Lung (tissue), 12 donors: ENCODE data around the gene TMEM254. TPM values are rescaled to one million over a fixed set of nuclear protein-coding genes. Genes with fewer than 3 reads are reported as not detected.

Experiments
- ATAC-seq: fragments of 200-7000 bp; cut with Tn5 transposase; one replicate; pipeline ENCODE4 v1.9.1; 2020; ENCODE audit warnings: moderate number of reproducible peaks; ENCODE audit not compliant: insufficient read depth, low FRiP score
- DNase-seq, 3 donors: peaks; one replicate each; pipeline ENCODE4 v3.0.0-alpha.2; 2013 to 2017
- H3K27ac ChIP-seq, 2 donors: one replicate each; pipeline ENCODE4 v1.5.1; 2013; ENCODE audit warnings: mild to moderate bottlenecking in 2 of 2, moderate library complexity in 2 of 2, control low read depth in 1 of 2, inconsistent platforms in 1 of 2, low read depth in 1 of 2, low read length in 1 of 2
- H3K27me3 ChIP-seq, 3 donors: one replicate each; pipeline ENCODE4 v1.5.1; 2013; ENCODE audit warnings: low read length in 2 of 3; ENCODE audit not compliant: control insufficient read depth in 3 of 3, insufficient read depth in 3 of 3
- H3K36me3 ChIP-seq, 4 donors: one replicate each; pipeline ENCODE4 v1.5.1; 2013; ENCODE audit warnings: low read length in 4 of 4, mild to moderate bottlenecking in 1 of 4, moderate library complexity in 1 of 4; ENCODE audit not compliant: control insufficient read depth in 4 of 4, insufficient read depth in 4 of 4
- H3K4me1 ChIP-seq, 5 donors: one replicate each; pipeline ENCODE4 v1.5.1; 2013; ENCODE audit warnings: low read length in 5 of 5, mild to moderate bottlenecking in 2 of 5, moderate library complexity in 1 of 5; ENCODE audit not compliant: control insufficient read depth in 5 of 5, insufficient read depth in 5 of 5
- H3K4me3 ChIP-seq: one replicate; pipeline ENCODE4 v1.5.1; 2013; ENCODE audit warnings: mild to moderate bottlenecking, control low read depth, moderate library complexity
- H3K9ac ChIP-seq, 2 donors: one replicate each; pipeline ENCODE4 v1.5.1; 2013; ENCODE audit warnings: low read length in 2 of 2, control low read depth in 1 of 2; ENCODE audit not compliant: insufficient read depth in 1 of 2
- H3K9me3 ChIP-seq, 4 donors: one replicate each; pipeline ENCODE4 v1.5.1; 2013; ENCODE audit warnings: low read length in 3 of 4, mild to moderate bottlenecking in 1 of 4, moderate library complexity in 1 of 4; ENCODE audit not compliant: control insufficient read depth in 4 of 4, insufficient read depth in 3 of 4
- CTCF ChIP-seq: IDR thresholded peaks from 2 replicates; pipeline ENCODE4 v1.5.1; 2012; ENCODE audit warnings: mild to moderate bottlenecking; ENCODE audit errors: control extremely low read depth, extremely low read depth
- WGBS, 2 donors: extraction: QIAGEN DNeasy Blood & Tissue Kit; methylation state at CpG; one replicate each; pipeline ENCODE4 v1.1.7; 2013; 5-methylcytosine and 5-hydroxymethylcytosine counted together
- polyA plus RNA-seq, 2 donors: library from polyadenylated mRNA; stranded (reverse); fragments of 200-250 nt; gene quantifications; one replicate each; pipeline ENCODE4 v1.2.1, GENCODE V29; 2013
- total RNA-seq, 2 donors: library from RNA; depleted of rRNA in 1 of 2; stranded (reverse); fragments of >200 nt in 1 of 2; gene quantifications; one replicate each; pipeline ENCODE4 v1.2.1, GENCODE V29; 2014 to 2021
- donor health status: control.
- donor health status: control.
- donor health status: Bipolar disorder and iron deficiency.
- donor health status: healthy.
- donor health status: DM: yes; HTN: yes; CAD: no.

The TMEM254 gene
- total and polyA plus RNA-seq, 4 donors = 14.0 to 25.8 (median 18.6) TPM

DNA sequence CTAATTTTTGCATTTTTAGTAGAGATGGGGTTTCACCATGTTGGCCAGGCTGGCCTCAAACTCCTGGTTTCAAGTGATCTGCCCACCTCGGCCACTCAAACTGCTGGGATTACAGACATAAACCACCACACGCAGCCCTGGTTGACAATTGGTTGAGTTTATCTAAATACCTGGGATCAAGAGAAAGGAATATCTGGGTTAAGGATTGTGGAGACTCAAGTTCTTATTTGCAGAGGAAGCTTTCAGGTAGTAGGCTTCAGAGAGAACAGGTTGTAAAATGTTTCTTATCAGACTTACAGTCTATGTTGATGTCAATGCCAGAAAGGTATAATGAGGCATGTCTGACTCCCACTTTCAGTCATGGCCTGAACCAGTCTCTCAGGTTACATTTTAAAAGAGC lies 5.9 kb upstream of the TMEM254 start:
- 89 to 96% methylated on average over 2 of the region's 2 CpGs for WGBS, 2 donors
- Histone ChIP-seq H3K4me1 (no peaks in the 10 kb centered on the region), H3K9ac (no peak overlapping the region), H3K36me3 (peaks cover 0 to 2% (median 0%) of the 10 kb centered on the region in 4 donors), H3K27ac (no peak overlapping the region), H3K4me3 (no peak overlapping the region), H3K9me3 (no peaks in the 10 kb centered on the region), H3K27me3 (no peaks in the 10 kb centered on the region)
- DNase-seq = no peak
- no peak for ATAC-seq
- TF ChIP-seq CTCF = no peak

DNA sequence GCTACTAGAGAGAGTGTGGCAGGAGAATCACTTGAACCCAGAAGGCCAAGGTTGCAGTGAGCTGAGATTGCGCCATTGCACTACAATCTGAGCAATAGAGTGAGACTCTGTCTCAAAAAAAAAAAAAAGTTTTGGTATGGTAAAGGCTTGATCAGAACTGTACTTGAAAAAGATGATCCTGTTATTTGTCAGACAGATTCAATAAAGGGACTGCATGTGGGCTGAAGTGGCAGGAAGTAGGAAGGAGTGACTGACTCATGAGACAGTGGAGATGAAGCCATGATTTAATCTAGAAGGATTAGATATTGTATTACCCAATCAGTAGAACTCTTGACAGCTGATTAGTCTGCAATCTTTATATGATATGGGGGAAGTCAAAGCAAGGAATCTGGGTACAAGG lies 2.7 kb upstream of the TMEM254 start:
- Histone ChIP-seq H3K27ac (no peak overlapping the region), H3K4me1 (peaks cover 0 to 16% (median 2%) of the 10 kb centered on the region in 5 donors)
- 95 to 97% methylated on average over 1 of the region's 1 CpG for WGBS, 2 donors

GRCh38 chr10:80077869-80078447 lies 507 bp upstream of the TMEM254 start:
- no peaks in the 10 kb centered on the region for H3K27me3 ChIP-seq
- H3K9ac ChIP-seq = peak overlapping the region; percentile 80 to 95
- H3K36me3 ChIP-seq = peaks cover 0 to 4% (median 0%) of the 10 kb centered on the region in 4 donors
- H3K9me3 ChIP-seq = no peaks in the 10 kb centered on the region
- peak overlapping the region; percentile 82 for H3K4me3 ChIP-seq
- DNase-seq (peak in 1 of 3 donors; percentile 5), ATAC-seq (no peak)
- peaks cover 0 to 16% (median 2%) of the 10 kb centered on the region in 5 donors for H3K4me1 ChIP-seq
- TF ChIP-seq CTCF = no peak
- 40 to 41% methylated on average over 14 of the region's 14 CpGs for WGBS, 2 donors
- H3K27ac ChIP-seq = peak overlapping the region; percentile 97 to 99

More for the DNA sequence above, 2.7 kb upstream of the TMEM254 start:
- ATAC-seq (no peak), DNase-seq (no peak)
- Histone ChIP-seq H3K36me3 (peaks cover 0 to 2% (median 0%) of the 10 kb centered on the region in 4 donors), H3K9ac (no peak overlapping the region), H3K27me3 (no peaks in the 10 kb centered on the region), H3K9me3 (no peaks in the 10 kb centered on the region), H3K4me3 (no peak overlapping the region)
- no peak for TF ChIP-seq CTCF

DNA sequence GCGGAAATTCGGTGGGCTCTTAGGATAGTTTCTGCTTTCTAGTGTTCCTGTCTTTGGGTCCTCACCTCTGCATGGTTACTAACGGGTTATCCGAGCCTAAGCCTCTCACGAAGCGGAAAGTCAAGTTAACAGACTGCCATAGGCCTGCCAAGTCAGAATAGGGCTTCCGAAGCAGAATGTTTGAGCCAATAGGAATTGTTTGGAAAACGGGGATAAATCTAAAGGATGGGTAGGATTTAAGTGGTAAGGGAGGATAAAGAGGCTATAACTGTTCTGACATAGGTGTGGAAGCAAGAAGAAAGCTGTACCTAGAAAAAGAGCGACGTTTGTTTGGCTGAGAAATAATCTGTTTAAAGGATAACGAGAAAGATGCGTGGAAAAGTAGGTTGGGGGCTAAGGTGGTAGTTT lies 851 bp downstream of the TMEM254 start:
- H3K36me3 ChIP-seq = peaks cover 0 to 9% (median 0%) of the 10 kb centered on the region in 4 donors
- 3 to 4% methylated on average over 12 of the region's 12 CpGs for WGBS, 2 donors
- ATAC-seq (no peak), DNase-seq (no peak)
- H3K4me3 ChIP-seq = peak overlapping the region; percentile 82
- peak overlapping the region; percentile 97 to 99 for H3K27ac ChIP-seq
- peaks cover 0 to 16% (median 2%) of the 10 kb centered on the region in 5 donors for H3K4me1 ChIP-seq
- H3K27me3 ChIP-seq = no peaks in the 10 kb centered on the region
- TF ChIP-seq CTCF = no peak
- H3K9ac ChIP-seq = peak overlapping the region; percentile 80 to 97
- H3K9me3 ChIP-seq = no peaks in the 10 kb centered on the region
